GM23338 (cell line): ENCODE measurements around the gene CHD5. TPM values are rescaled to one million over a fixed set of nuclear protein-coding genes. Genes with fewer than 3 reads are reported as not detected.

ENCODE experiments used
- ATAC-seq: fragments of 200-7000 bp; cut with Tn5 transposase; 3 replicates; pipeline ENCODE4 v1.9.1; 2020
- DNase-seq: peaks from one replicate; pipeline ENCODE4 v3.0.0-alpha.2; 2015; ENCODE audit warnings: low spot score
- H2AFZ ChIP-seq: fragments of 200-600 bp; sonication (generic); 2 replicates; pipeline ENCODE4 v1.8.0; 2016; ENCODE audit warnings: antibody characterized with exemption, mild to moderate bottlenecking, moderate library complexity
- H3F3A ChIP-seq: fragments of 200-600 bp; sonication (generic); replicated peaks from 2 replicates; pipeline ENCODE4 v1.8.0; 2017; ENCODE audit warnings: antibody characterized with exemption, mixed run types, low read depth
- H3K27ac ChIP-seq: fragments of 200-600 bp; sonication (generic); 2 replicates; pipeline ENCODE4 v1.6.1; 2016; ENCODE audit warnings: low read depth
- H3K27me3 ChIP-seq: fragments of 200-600 bp; sonication (generic); 2 replicates; pipeline ENCODE4 v1.8.0; 2016; ENCODE audit warnings: mild to moderate bottlenecking, mixed run types, moderate library complexity; ENCODE audit not compliant: insufficient read depth
- H3K36me3 ChIP-seq: fragments of 200-600 bp; sonication (generic); 2 replicates; pipeline ENCODE4 v1.8.0; 2016; ENCODE audit warnings: mild to moderate bottlenecking; ENCODE audit not compliant: insufficient read depth
- H3K4me1 ChIP-seq: fragments of 200-600 bp; sonication (generic); 2 replicates; pipeline ENCODE4 v1.8.0; 2016; ENCODE audit warnings: mild to moderate bottlenecking, moderate library complexity; ENCODE audit not compliant: insufficient read depth
- H3K4me2 ChIP-seq: fragments of 200-600 bp; sonication (generic); 2 replicates; pipeline ENCODE4 v1.7.1; 2017; ENCODE audit warnings: mixed run types
- H3K4me3 ChIP-seq: fragments of 200-600 bp; sonication (generic); 2 replicates; pipeline ENCODE4 v1.6.1; 2016; ENCODE audit warnings: mixed run types
- H3K79me2 ChIP-seq: fragments of 200-600 bp; sonication (generic); replicated peaks from 2 replicates; pipeline ENCODE4 v1.8.0; 2017; ENCODE audit warnings: mild to moderate bottlenecking; ENCODE audit not compliant: insufficient read depth
- H3K9me2 ChIP-seq: fragments of 200-600 bp; sonication (generic); 2 replicates; pipeline ENCODE4 v1.8.0; 2017; ENCODE audit not compliant: insufficient read depth
- H4K20me1 ChIP-seq: fragments of 200-600 bp; sonication (generic); replicated peaks from 2 replicates; pipeline ENCODE4 v1.8.0; 2017; ENCODE audit warnings: mild to moderate bottlenecking; ENCODE audit not compliant: insufficient read depth
- H3K27ac Mint-ChIP-seq: 2 replicates; pipeline ENCODE4 v1.8.0; 2020; ENCODE audit warnings: inconsistent platforms, mild to moderate bottlenecking, moderate library complexity, mixed read lengths
- H3K27me3 Mint-ChIP-seq: 3 replicates; pipeline ENCODE4 v1.8.0; 2022; ENCODE audit warnings: low read depth, mild to moderate bottlenecking, moderate library complexity, mixed read lengths, inconsistent platforms; ENCODE audit not compliant: insufficient read depth, poor library complexity
- H3K36me3 Mint-ChIP-seq: 3 replicates; pipeline ENCODE4 v1.8.0; 2021; ENCODE audit warnings: low read depth, mild to moderate bottlenecking, inconsistent platforms, moderate library complexity, mixed read lengths
- H3K4me1 Mint-ChIP-seq: 3 replicates; pipeline ENCODE4 v1.8.0; 2020; ENCODE audit warnings: mild to moderate bottlenecking, inconsistent platforms, mixed read lengths
- H3K4me3 Mint-ChIP-seq: 3 replicates; pipeline ENCODE4 v1.8.0; 2021; ENCODE audit warnings: moderate library complexity, mild to moderate bottlenecking, inconsistent platforms, mixed read lengths
- H3K9me3 Mint-ChIP-seq: 3 replicates; pipeline ENCODE4 v1.8.0; 2020; ENCODE audit warnings: moderate library complexity, mild to moderate bottlenecking, inconsistent platforms, mixed read lengths
- CREB1 ChIP-seq: fragments of 250-450 bp; sonication (Bioruptor Pico); IDR thresholded peaks from 2 replicates; pipeline ENCODE4 v1.5.0; 2020; ENCODE audit warnings: low read depth, mild to moderate bottlenecking, moderate library complexity
- EZH2 ChIP-seq: fragments of 200-600 bp; sonication (generic); IDR thresholded peaks from one replicate; pipeline ENCODE4 v1.8.0; 2017; ENCODE audit warnings: antibody characterized with exemption, mild to moderate bottlenecking, low read depth; ENCODE audit not compliant: unreplicated experiment
- EZH2phosphoT487 ChIP-seq: fragments of 200-600 bp; sonication (generic); IDR thresholded peaks from one replicate; pipeline ENCODE4 v1.8.1; 2018; ENCODE audit warnings: antibody characterized with exemption; ENCODE audit not compliant: unreplicated experiment
- JUNB ChIP-seq: IDR thresholded peaks from one replicate; pipeline ENCODE4 v1.6.1; 2016; ENCODE audit warnings: antibody characterized with exemption; ENCODE audit not compliant: unreplicated experiment
- POLR2AphosphoS5 ChIP-seq: IDR thresholded peaks from 2 replicates; pipeline ENCODE4 v1.6.1; 2016; ENCODE audit warnings: antibody characterized with exemption, low read depth
- ZNF114 ChIP-seq: fragments of 250-450 bp; sonication (Bioruptor Pico); IDR thresholded peaks from 2 replicates; pipeline ENCODE4 v1.5.0; 2020; ENCODE audit warnings: mild to moderate bottlenecking, moderate library complexity
- ZNF331 ChIP-seq: fragments of 250-450 bp; sonication (Bioruptor Pico); IDR thresholded peaks from 2 replicates; pipeline ENCODE4 v1.5.0; 2020; ENCODE audit warnings: low read depth, mild to moderate bottlenecking, moderate library complexity
- polyA plus RNA-seq: library from polyadenylated mRNA; unstranded; fragments of >200 nt; fragmentation: Nextera tagmentation; extraction: Ambion mirVana; gene quantifications from 2 replicates; pipeline ENCODE4 v1.2.1, GENCODE V29; 2016
- total RNA-seq: library from RNA; depleted of rRNA; stranded (reverse); fragments of >200 nt; shearing (Covaris generic); gene quantifications from 2 replicates; pipeline ENCODE4 v1.2.3, GENCODE V29; 2014
- TF ChIP-seq, protein P1 (sequence below): IDR thresholded peaks from 2 replicates; pipeline ENCODE4 v1.6.1; 2016; ENCODE audit warnings: antibody characterized with exemption
- TF ChIP-seq, protein P2 (sequence below): IDR thresholded peaks from one replicate; pipeline ENCODE4 v1.6.1; 2018; ENCODE audit warnings: antibody characterized with exemption; ENCODE audit not compliant: unreplicated experiment
- TF ChIP-seq, protein P3 (sequence below): fragments of 250-450 bp; sonication (Bioruptor Pico); IDR thresholded peaks from 2 replicates; pipeline ENCODE4 v1.5.0; 2020; ENCODE audit warnings: mild to moderate bottlenecking, moderate library complexity

Gene CHD5
- total and polyA plus RNA-seq, 2 experiments from 2014 or later = 0.32 to 1.0 TPM

DNA sequence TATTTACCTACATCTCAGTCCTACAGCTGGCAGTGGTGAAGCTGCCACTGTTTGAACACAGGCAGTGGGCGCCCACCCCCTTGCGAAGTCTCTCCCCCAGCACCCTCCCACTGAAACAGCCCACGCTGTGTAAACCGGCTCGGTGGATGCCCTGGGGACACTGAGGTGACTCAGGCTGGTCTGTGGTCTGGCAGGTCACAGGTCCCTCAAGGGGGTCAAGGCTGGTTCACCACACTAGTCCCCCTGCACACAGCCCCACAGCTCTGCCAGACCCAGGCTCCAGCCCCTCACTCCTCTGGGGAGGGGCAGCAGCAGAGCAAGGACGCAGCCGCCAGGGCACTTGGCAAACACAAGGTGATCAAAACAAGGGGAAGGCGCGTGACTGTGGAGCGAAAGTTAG, 7.6 kb downstream of the CHD5 start:
- peaks cover 4% of the 10 kb centered on the region; the same call in 2 of the 3 replicates for H3K4me1 Mint-ChIP-seq
- DNase-seq (no peak), ATAC-seq (no peak)
- H3K36me3 Mint-ChIP-seq = no peaks in the 10 kb centered on the region; the same call in 2 of the 3 replicates
- Histone ChIP-seq H3K4me3 (no peak overlapping the region), H3K4me1 (no peaks in the 10 kb centered on the region), H3K4me2 (no peak overlapping the region), H3K9me2 (0 out of 2 replicates have a peak, but pooled peaks cover 6% of the 10 kb centered on the region), H4K20me1 (no peaks in the 10 kb centered on the region), H3K27me3 (peaks cover 10% of the 10 kb centered on the region), H3K27ac (no peak overlapping the region), H2AFZ (no peak overlapping the region), H3K79me2 (no peaks in the 10 kb centered on the region), H3K36me3 (no peaks in the 10 kb centered on the region), H3F3A (no peaks in the 10 kb centered on the region)
- H3K9me3 Mint-ChIP-seq = no peaks in the 10 kb centered on the region; the same call in 2 of the 3 replicates
- TF ChIP-seq POLR2AphosphoS5 = no peak
- TF ChIP-seq JUNB = no peak
- TF ChIP-seq ZNF331 (CRISPR knock-in tag) = no peak
- TF ChIP-seq EZH2 = no peak
- TF ChIP-seq, protein P1, sequence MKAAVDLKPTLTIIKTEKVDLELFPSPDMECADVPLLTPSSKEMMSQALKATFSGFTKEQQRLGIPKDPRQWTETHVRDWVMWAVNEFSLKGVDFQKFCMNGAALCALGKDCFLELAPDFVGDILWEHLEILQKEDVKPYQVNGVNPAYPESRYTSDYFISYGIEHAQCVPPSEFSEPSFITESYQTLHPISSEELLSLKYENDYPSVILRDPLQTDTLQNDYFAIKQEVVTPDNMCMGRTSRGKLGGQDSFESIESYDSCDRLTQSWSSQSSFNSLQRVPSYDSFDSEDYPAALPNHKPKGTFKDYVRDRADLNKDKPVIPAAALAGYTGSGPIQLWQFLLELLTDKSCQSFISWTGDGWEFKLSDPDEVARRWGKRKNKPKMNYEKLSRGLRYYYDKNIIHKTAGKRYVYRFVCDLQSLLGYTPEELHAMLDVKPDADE = no peak
- TF ChIP-seq CREB1 (CRISPR knock-in tag) = no peak
- TF ChIP-seq ZNF114 (CRISPR knock-in tag) = no peak
- TF ChIP-seq EZH2phosphoT487 = no peak
- TF ChIP-seq, protein P2, sequence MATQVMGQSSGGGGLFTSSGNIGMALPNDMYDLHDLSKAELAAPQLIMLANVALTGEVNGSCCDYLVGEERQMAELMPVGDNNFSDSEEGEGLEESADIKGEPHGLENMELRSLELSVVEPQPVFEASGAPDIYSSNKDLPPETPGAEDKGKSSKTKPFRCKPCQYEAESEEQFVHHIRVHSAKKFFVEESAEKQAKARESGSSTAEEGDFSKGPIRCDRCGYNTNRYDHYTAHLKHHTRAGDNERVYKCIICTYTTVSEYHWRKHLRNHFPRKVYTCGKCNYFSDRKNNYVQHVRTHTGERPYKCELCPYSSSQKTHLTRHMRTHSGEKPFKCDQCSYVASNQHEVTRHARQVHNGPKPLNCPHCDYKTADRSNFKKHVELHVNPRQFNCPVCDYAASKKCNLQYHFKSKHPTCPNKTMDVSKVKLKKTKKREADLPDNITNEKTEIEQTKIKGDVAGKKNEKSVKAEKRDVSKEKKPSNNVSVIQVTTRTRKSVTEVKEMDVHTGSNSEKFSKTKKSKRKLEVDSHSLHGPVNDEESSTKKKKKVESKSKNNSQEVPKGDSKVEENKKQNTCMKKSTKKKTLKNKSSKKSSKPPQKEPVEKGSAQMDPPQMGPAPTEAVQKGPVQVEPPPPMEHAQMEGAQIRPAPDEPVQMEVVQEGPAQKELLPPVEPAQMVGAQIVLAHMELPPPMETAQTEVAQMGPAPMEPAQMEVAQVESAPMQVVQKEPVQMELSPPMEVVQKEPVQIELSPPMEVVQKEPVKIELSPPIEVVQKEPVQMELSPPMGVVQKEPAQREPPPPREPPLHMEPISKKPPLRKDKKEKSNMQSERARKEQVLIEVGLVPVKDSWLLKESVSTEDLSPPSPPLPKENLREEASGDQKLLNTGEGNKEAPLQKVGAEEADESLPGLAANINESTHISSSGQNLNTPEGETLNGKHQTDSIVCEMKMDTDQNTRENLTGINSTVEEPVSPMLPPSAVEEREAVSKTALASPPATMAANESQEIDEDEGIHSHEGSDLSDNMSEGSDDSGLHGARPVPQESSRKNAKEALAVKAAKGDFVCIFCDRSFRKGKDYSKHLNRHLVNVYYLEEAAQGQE = no peak
- TF ChIP-seq, protein P3, sequence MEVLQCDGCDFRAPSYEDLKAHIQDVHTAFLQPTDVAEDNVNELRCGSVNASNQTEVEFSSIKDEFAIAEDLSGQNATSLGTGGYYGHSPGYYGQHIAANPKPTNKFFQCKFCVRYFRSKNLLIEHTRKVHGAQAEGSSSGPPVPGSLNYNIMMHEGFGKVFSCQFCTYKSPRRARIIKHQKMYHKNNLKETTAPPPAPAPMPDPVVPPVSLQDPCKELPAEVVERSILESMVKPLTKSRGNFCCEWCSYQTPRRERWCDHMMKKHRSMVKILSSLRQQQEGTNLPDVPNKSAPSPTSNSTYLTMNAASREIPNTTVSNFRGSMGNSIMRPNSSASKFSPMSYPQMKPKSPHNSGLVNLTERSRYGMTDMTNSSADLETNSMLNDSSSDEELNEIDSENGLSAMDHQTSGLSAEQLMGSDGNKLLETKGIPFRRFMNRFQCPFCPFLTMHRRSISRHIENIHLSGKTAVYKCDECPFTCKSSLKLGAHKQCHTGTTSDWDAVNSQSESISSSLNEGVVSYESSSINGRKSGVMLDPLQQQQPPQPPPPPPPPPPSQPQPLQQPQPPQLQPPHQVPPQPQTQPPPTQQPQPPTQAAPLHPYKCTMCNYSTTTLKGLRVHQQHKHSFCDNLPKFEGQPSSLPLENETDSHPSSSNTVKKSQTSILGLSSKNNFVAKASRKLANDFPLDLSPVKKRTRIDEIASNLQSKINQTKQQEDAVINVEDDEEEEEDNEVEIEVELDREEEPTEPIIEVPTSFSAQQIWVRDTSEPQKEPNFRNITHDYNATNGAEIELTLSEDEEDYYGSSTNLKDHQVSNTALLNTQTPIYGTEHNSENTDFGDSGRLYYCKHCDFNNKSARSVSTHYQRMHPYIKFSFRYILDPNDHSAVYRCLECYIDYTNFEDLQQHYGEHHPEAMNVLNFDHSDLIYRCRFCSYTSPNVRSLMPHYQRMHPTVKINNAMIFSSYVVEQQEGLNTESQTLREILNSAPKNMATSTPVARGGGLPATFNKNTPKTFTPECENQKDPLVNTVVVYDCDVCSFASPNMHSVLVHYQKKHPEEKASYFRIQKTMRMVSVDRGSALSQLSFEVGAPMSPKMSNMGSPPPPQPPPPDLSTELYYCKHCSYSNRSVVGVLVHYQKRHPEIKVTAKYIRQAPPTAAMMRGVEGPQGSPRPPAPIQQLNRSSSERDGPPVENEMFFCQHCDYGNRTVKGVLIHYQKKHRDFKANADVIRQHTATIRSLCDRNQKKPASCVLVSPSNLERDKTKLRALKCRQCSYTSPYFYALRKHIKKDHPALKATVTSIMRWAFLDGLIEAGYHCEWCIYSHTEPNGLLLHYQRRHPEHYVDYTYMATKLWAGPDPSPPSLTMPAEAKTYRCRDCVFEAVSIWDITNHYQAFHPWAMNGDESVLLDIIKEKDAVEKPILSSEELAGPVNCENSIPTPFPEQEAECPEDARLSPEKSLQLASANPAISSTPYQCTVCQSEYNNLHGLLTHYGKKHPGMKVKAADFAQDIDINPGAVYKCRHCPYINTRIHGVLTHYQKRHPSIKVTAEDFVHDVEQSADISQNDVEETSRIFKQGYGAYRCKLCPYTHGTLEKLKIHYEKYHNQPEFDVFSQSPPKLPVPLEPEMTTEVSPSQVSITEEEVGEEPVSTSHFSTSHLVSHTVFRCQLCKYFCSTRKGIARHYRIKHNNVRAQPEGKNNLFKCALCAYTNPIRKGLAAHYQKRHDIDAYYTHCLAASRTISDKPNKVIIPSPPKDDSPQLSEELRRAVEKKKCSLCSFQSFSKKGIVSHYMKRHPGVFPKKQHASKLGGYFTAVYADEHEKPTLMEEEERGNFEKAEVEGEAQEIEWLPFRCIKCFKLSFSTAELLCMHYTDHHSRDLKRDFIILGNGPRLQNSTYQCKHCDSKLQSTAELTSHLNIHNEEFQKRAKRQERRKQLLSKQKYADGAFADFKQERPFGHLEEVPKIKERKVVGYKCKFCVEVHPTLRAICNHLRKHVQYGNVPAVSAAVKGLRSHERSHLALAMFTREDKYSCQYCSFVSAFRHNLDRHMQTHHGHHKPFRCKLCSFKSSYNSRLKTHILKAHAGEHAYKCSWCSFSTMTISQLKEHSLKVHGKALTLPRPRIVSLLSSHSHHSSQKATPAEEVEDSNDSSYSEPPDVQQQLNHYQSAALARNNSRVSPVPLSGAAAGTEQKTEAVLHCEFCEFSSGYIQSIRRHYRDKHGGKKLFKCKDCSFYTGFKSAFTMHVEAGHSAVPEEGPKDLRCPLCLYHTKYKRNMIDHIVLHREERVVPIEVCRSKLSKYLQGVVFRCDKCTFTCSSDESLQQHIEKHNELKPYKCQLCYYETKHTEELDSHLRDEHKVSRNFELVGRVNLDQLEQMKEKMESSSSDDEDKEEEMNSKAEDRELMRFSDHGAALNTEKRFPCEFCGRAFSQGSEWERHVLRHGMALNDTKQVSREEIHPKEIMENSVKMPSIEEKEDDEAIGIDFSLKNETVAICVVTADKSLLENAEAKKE (CRISPR knock-in tag) = no peak
- peaks cover 18% of the 10 kb centered on the region for H3K27me3 Mint-ChIP-seq
- no peak overlapping the region for H3K27ac Mint-ChIP-seq
- no peak overlapping the region for H3K4me3 Mint-ChIP-seq
